Parathyroid adenoma (tissue), 2 donors: Measurements from ENCODE around the gene NDUFS2.

Experiments
- H2AFZ ChIP-seq: fragments of 300-600 bp; sonication (generic); one replicate; pipeline ENCODE4 v1.7.0; 2017; ENCODE audit warnings: antibody characterized with exemption, mild to moderate bottlenecking
- H3K27ac ChIP-seq: fragments of 300-600 bp; sonication (generic); one replicate; pipeline ENCODE4 v1.7.0; 2017
- H3K27me3 ChIP-seq: fragments of 300-600 bp; sonication (generic); one replicate; pipeline ENCODE4 v1.7.0; 2017; ENCODE audit warnings: low read length; ENCODE audit not compliant: control insufficient read depth, insufficient read depth
- H3K36me3 ChIP-seq: fragments of 300-600 bp; sonication (generic); one replicate; pipeline ENCODE4 v1.7.0; 2017; ENCODE audit warnings: low read length; ENCODE audit not compliant: control insufficient read depth, insufficient read depth
- H3K4me1 ChIP-seq: fragments of 300-600 bp; sonication (generic); one replicate; pipeline ENCODE4 v1.7.0; 2017; ENCODE audit warnings: control low read depth
- H3K4me2 ChIP-seq: fragments of 300-600 bp; sonication (generic); one replicate; pipeline ENCODE4 v1.7.0; 2017; ENCODE audit warnings: low read length
- H3K4me3 ChIP-seq: fragments of 300-600 bp; sonication (generic); one replicate; pipeline ENCODE4 v1.7.0; 2017; ENCODE audit warnings: low read depth, low read length
- H3K79me2 ChIP-seq: fragments of 300-600 bp; sonication (generic); one replicate; pipeline ENCODE4 v1.7.0; 2017; ENCODE audit warnings: control low read depth
- H3K9ac ChIP-seq: fragments of 300-600 bp; sonication (generic); one replicate; pipeline ENCODE4 v1.7.0; 2017; ENCODE audit warnings: mild to moderate bottlenecking
- H3K9me3 ChIP-seq: fragments of 300-600 bp; sonication (generic); one replicate; pipeline ENCODE4 v1.7.0; 2017; ENCODE audit warnings: low read length; ENCODE audit not compliant: control insufficient read depth
- CTCF ChIP-seq: fragments of 300-600 bp; sonication (generic); IDR thresholded peaks from one replicate; pipeline ENCODE4 v1.7.0; 2017; ENCODE audit warnings: antibody characterized with exemption, mild to moderate bottlenecking
- donor health status: primary hyperparathyroidism.

The NDUFS2 gene

GRCh38 chr1:161158316-161159010, 43.7 kb upstream of the NDUFS2 start:
- peak overlapping the region; percentile 91 for H3K27ac ChIP-seq
- TF ChIP-seq CTCF: no peak
- peaks cover 4% of the 10 kb centered on the region for H3K79me2 ChIP-seq
- H3K27me3 ChIP-seq: no peaks in the 10 kb centered on the region
- no peaks in the 10 kb centered on the region for H3K9me3 ChIP-seq
- no peaks in the 10 kb centered on the region for H3K36me3 ChIP-seq
- peak overlapping the region; percentile 69 for H3K4me2 ChIP-seq
- H3K4me3 ChIP-seq: peak overlapping the region; percentile 94
- no peak overlapping the region for H3K9ac ChIP-seq
- H2AFZ ChIP-seq: peak overlapping the region; percentile 87
- H3K4me1 ChIP-seq: no peaks in the 10 kb centered on the region

- Histone ChIP-seq H3K9ac (peak within 1 kb of the TSS; percentile 37), H3K36me3 (no peaks in the 10 kb centered on the region)
Measured at GRCh38 chr1:161159087-161159912, 42.9 kb upstream of the NDUFS2 start, which contains the start of gene USP21. Gene USP21, plus strand, starts transcription at chr1:161159500. Its CDS starts 1,141 bp downstream, at chr1:161160641.

GRCh38 chr1:161159913-161160243, 42.3 kb upstream of the NDUFS2 start:
- no peak for TF ChIP-seq CTCF
- H3K27me3 ChIP-seq: no peaks in the 10 kb centered on the region
- H3K4me1 ChIP-seq: no peaks in the 10 kb centered on the region
- peaks cover 4% of the 10 kb centered on the region for H3K79me2 ChIP-seq
- H3K9ac ChIP-seq: peak overlapping the region; percentile 37
- H3K4me2 ChIP-seq: peak overlapping the region; percentile 69
- no peaks in the 10 kb centered on the region for H3K9me3 ChIP-seq
- peak overlapping the region; percentile 91 for H3K27ac ChIP-seq
- peak overlapping the region; percentile 94 for H3K4me3 ChIP-seq
- H3K36me3 ChIP-seq: no peaks in the 10 kb centered on the region
- H2AFZ ChIP-seq: peak overlapping the region; percentile 87

More at GRCh38 chr1:161159087-161159912, 42.9 kb upstream of the NDUFS2 start, which contains the start of gene USP21:
- H2AFZ ChIP-seq: peak within 1 kb of the TSS; percentile 87
- H3K27ac ChIP-seq: peak within 1 kb of the TSS; percentile 91
- H3K79me2 ChIP-seq: peaks cover 4% of the 10 kb centered on the region
- peak within 1 kb of the TSS; percentile 69 for H3K4me2 ChIP-seq
- TF ChIP-seq CTCF: no peak
- H3K27me3 ChIP-seq: no peaks in the 10 kb centered on the region
- no peaks in the 10 kb centered on the region for H3K4me1 ChIP-seq
- H3K9me3 ChIP-seq: no peaks in the 10 kb centered on the region
- peak within 1 kb of the TSS; percentile 94 for H3K4me3 ChIP-seq

GRCh38 chr1:161160671-161161145, 41.5 kb upstream of the NDUFS2 start:
- H3K36me3 ChIP-seq: no peaks in the 10 kb centered on the region
- H2AFZ ChIP-seq: no peak overlapping the region
- no peak for TF ChIP-seq CTCF
- no peaks in the 10 kb centered on the region for H3K27me3 ChIP-seq
- H3K4me1 ChIP-seq: no peaks in the 10 kb centered on the region
- H3K79me2 ChIP-seq: peaks cover 4% of the 10 kb centered on the region
- H3K9ac ChIP-seq: no peak overlapping the region
- H3K9me3 ChIP-seq: no peaks in the 10 kb centered on the region
- H3K4me3 ChIP-seq: peak overlapping the region; percentile 94
- peak overlapping the region; percentile 69 for H3K4me2 ChIP-seq
- H3K27ac ChIP-seq: no peak overlapping the region
